ENCODE data around the gene TCIRG1.

GRCh38 chr11:68013611-68014156, 25.1 kb upstream of the TCIRG1 start:
- TF ChIP-seq CTCF (IDR thresholded peaks at IDR 0.05) (no peak), POLR2A (IDR thresholded peaks at IDR 0.05; ENCODE audit: low read depth) (no peak), POLR2AphosphoS5 (IDR thresholded peaks at IDR 0.05) (no peak)
